Spleen (tissue), 7 donors: ENCODE results near the gene RORB.

Experiments used
- CTCF ChIP-seq, 11 experiments: fragments of 200-600 bp in 7 of 11; fragments of 450-650 bp in 4 of 11; sonication (generic) in 4 of 11; IDR thresholded peaks in 8 of 11; conservative IDR thresholded peaks in 3 of 11; 1 replicate in 7 of 11; 2 replicates in 4 of 11; pipeline versions ENCODE4 v1.4.0 to v1.8.0; 2016 to 2021; ENCODE audit warnings: antibody characterized with exemption in 11 of 11, inconsistent platforms in 4 of 11, mild to moderate bottlenecking in 1 of 11
- POLR2A ChIP-seq, 3 donors: fragments of 450-650 bp; IDR thresholded peaks; one replicate each; pipeline ENCODE4 v1.5.1; 2017; ENCODE audit warnings: antibody characterized with exemption in 3 of 3, mild to moderate bottlenecking in 1 of 3
- donor health status: DM: no; HTN: no; CAD: no; lungs with moderate emphysema.
- donor health status: DM: no; HTN: no; CAD: no.
- donor health status: DM: no; HTN: no; CAD: no.

GRCh38 chr9:74573640-74574191 lies 76.6 kb downstream of the RORB start:
- TF ChIP-seq POLR2A (IDR thresholded peaks at IDR 0.05) (no peak), CTCF (IDR thresholded peaks at IDR 0.05 in 8 of 11, conservative IDR thresholded peaks at IDR 0.05 in 3 of 11) (no peak)
